Sigmoid colon (tissue), 7 donors: ENCODE results near the gene PRKG1. TPM values are rescaled to one million over a fixed set of nuclear protein-coding genes. Genes with fewer than 3 reads are reported as not detected.

Source experiments
- DNase-seq: peaks from one replicate; pipeline ENCODE4 v3.0.0-alpha.2; 2019
- H3K27ac ChIP-seq, 4 donors: fragments of 200-600 bp; sonication (generic); one replicate each; pipeline ENCODE4 v1.5.1; 2016 to 2019; ENCODE audit warnings: mild to moderate bottlenecking in 1 of 4
- H3K27me3 ChIP-seq, 3 donors: fragments of 200-600 bp; sonication (generic); one replicate each; pipeline ENCODE4 v1.5.1; 2019; ENCODE audit warnings: mild to moderate bottlenecking in 1 of 3
- H3K36me3 ChIP-seq, 4 donors: fragments of 200-600 bp; sonication (generic); one replicate each; pipeline ENCODE4 v1.5.1; 2016 to 2019
- H3K4me1 ChIP-seq, 4 donors: fragments of 200-600 bp; sonication (generic); one replicate each; pipeline ENCODE4 v1.5.1; 2017 to 2019
- H3K4me3 ChIP-seq, 4 donors: fragments of 200-600 bp; sonication (generic); one replicate each; pipeline ENCODE4 v1.5.1; 2017 to 2019; ENCODE audit warnings: mild to moderate bottlenecking in 2 of 4, moderate library complexity in 1 of 4
- H3K9me3 ChIP-seq, 4 donors: fragments of 200-600 bp in 3 of 4; sonication (generic) in 3 of 4; one replicate each; pipeline versions ENCODE4 v1.5.1 to v1.6.1; 2013 to 2019
- CTCF ChIP-seq, 4 experiments: fragments of 450-650 bp in 3 of 4; fragments of 200-600 bp in 1 of 4; IDR thresholded peaks; one replicate each; pipeline ENCODE4 v1.5.1; 2016 to 2019; ENCODE audit warnings: antibody characterized with exemption in 4 of 4, mild to moderate bottlenecking in 3 of 4, moderate library complexity in 2 of 4
- EP300 ChIP-seq, 4 donors: sonication (generic); formaldehyde crosslinking; IDR thresholded peaks; one replicate each; pipeline ENCODE4 v1.6.1; 2017; ENCODE audit warnings: antibody characterized with exemption in 4 of 4
- POLR2A ChIP-seq, 2 donors: fragments of 450-650 bp; IDR thresholded peaks; one replicate each; pipeline ENCODE4 v1.6.1; 2016; ENCODE audit warnings: antibody characterized with exemption in 2 of 2, mild to moderate bottlenecking in 2 of 2, moderate library complexity in 2 of 2
- POLR2AphosphoS5 ChIP-seq, 4 donors: sonication (generic); formaldehyde crosslinking; IDR thresholded peaks; one replicate each; pipeline ENCODE4 v1.6.1; 2017; ENCODE audit warnings: antibody characterized with exemption in 4 of 4
- WGBS, 2 donors: extraction: QIAGEN DNeasy Blood & Tissue Kit; methylation state at CpG; one replicate each; pipeline ENCODE4 v1.1.7; 2013; 5-methylcytosine and 5-hydroxymethylcytosine counted together
- intact Hi-C: fragments of 100-400 bp; cut with DNase I; formaldehyde crosslinking; loops from one replicate; pipeline ENCODE4 v1.15.1; 2023
- polyA plus RNA-seq, 3 donors: library from polyadenylated mRNA; stranded (reverse); fragments of 200-250 nt; gene quantifications; one replicate each; pipeline ENCODE4 v1.2.3, GENCODE V29; 2013
- total RNA-seq, 4 donors: library from RNA; depleted of rRNA; stranded (reverse); fragments of >200 nt; gene quantifications; one replicate each; pipeline ENCODE4 v1.1.0, GENCODE V29; 2016
- donor health status: healthy with polysubstance abuse.
- donor health status: Bipolar disorder and iron deficiency.
- donor health status: healthy.

Gene PRKG1
- total and polyA plus RNA-seq, 7 donors: 3.7 to 92.9 (median 60.2) TPM

GRCh38 chr10:52280051-52280450, 1205.8 kb downstream of the PRKG1 start:
- intact Hi-C loops: no loop called here
- H3K27ac ChIP-seq: no peak overlapping the region
- DNase-seq: no peak
- H3K4me1 ChIP-seq: peaks cover 0 to 9% (median 3%) of the 10 kb centered on the region in 4 donors
- no peaks in the 10 kb centered on the region for H3K9me3 ChIP-seq
- peaks cover 0 to 16% (median under 1%) of the 10 kb centered on the region in 4 donors for H3K36me3 ChIP-seq
- 84 to 85% methylated on average over 1 of the region's 1 CpG for WGBS, 2 donors
- no peak overlapping the region for H3K4me3 ChIP-seq
- TF ChIP-seq POLR2AphosphoS5 (IDR thresholded peaks at IDR 0.05): no peak
- TF ChIP-seq EP300 (IDR thresholded peaks at IDR 0.05): no peak
- TF ChIP-seq CTCF (IDR thresholded peaks at IDR 0.05): no peak
- TF ChIP-seq POLR2A (IDR thresholded peaks at IDR 0.05): no peak
- H3K27me3 ChIP-seq: no peaks in the 10 kb centered on the region

GRCh38 chr10:52283174-52283573, 1208.9 kb downstream of the PRKG1 start:
- intact Hi-C loops: no loop called here

GRCh38 chr10:52284416-52285013, 1210.2 kb downstream of the PRKG1 start:
- TF ChIP-seq POLR2AphosphoS5 (IDR thresholded peaks at IDR 0.05) (no peak), EP300 (IDR thresholded peaks at IDR 0.05) (no peak), POLR2A (IDR thresholded peaks at IDR 0.05) (no peak), CTCF (IDR thresholded peaks at IDR 0.05) (no peak)
- WGBS, 2 donors: 82 to 91% methylated on average over 2 of the region's 2 CpGs
- Histone ChIP-seq H3K36me3 (peaks cover 0 to 30% (median 2%) of the 10 kb centered on the region in 4 donors), H3K27ac (no peak overlapping the region), H3K9me3 (no peaks in the 10 kb centered on the region), H3K27me3 (no peaks in the 10 kb centered on the region), H3K4me1 (peaks cover 0 to 9% (median 3%) of the 10 kb centered on the region in 4 donors), H3K4me3 (no peak overlapping the region)
- DNase-seq: no peak
- intact Hi-C loops: no loop called here

More at GRCh38 chr10:52283174-52283573, 1208.9 kb downstream of the PRKG1 start:
- 83 to 94% methylated on average over 2 of the region's 2 CpGs for WGBS, 2 donors
- Histone ChIP-seq H3K4me1 (peaks cover 0 to 9% (median 3%) of the 10 kb centered on the region in 4 donors), H3K9me3 (no peaks in the 10 kb centered on the region), H3K27ac (no peak overlapping the region), H3K36me3 (peaks cover 0 to 19% (median 2%) of the 10 kb centered on the region in 4 donors), H3K27me3 (no peaks in the 10 kb centered on the region), H3K4me3 (no peak overlapping the region)
- no peak for DNase-seq
- TF ChIP-seq POLR2A (IDR thresholded peaks at IDR 0.05) (no peak), EP300 (IDR thresholded peaks at IDR 0.05) (no peak), CTCF (IDR thresholded peaks at IDR 0.05) (no peak), POLR2AphosphoS5 (IDR thresholded peaks at IDR 0.05) (no peak)

GRCh38 chr10:52287866-52288265, 1213.6 kb downstream of the PRKG1 start:
- Histone ChIP-seq H3K27me3 (no peaks in the 10 kb centered on the region), H3K27ac (no peak overlapping the region), H3K4me1 (no peaks in the 10 kb centered on the region), H3K36me3 (peaks cover 0 to 21% (median 2%) of the 10 kb centered on the region in 4 donors), H3K9me3 (no peaks in the 10 kb centered on the region), H3K4me3 (no peak overlapping the region)
- WGBS, 2 donors: 25 to 63% methylated on average over 1 of the region's 1 CpG
- TF ChIP-seq CTCF (IDR thresholded peaks at IDR 0.05) (no peak), POLR2AphosphoS5 (IDR thresholded peaks at IDR 0.05) (no peak), POLR2A (IDR thresholded peaks at IDR 0.05) (no peak), EP300 (IDR thresholded peaks at IDR 0.05) (no peak)
- no peak for DNase-seq
- intact Hi-C loops: no loop called here

- H3K36me3 ChIP-seq: peaks cover 0 to 4% (median 0%) of the 10 kb centered on the region in 4 donors
- no peaks in the 10 kb centered on the region for H3K9me3 ChIP-seq
- no peak overlapping the region for H3K27ac ChIP-seq
- DNase-seq: no peak
- no peaks in the 10 kb centered on the region for H3K4me1 ChIP-seq
- 72 to 85% methylated on average over 4 of the region's 4 CpGs for WGBS, 2 donors
- H3K27me3 ChIP-seq: no peaks in the 10 kb centered on the region
- intact Hi-C loops: no loop called here
- no peak overlapping the region for H3K4me3 ChIP-seq
- no peak for TF ChIP-seq EP300 (IDR thresholded peaks at IDR 0.05)
- no peak for TF ChIP-seq POLR2AphosphoS5 (IDR thresholded peaks at IDR 0.05)
- no peak for TF ChIP-seq CTCF (IDR thresholded peaks at IDR 0.05)
- no peak for TF ChIP-seq POLR2A (IDR thresholded peaks at IDR 0.05)
Observed at GRCh38 chr10:52297747-52298146, 1223.5 kb downstream of the PRKG1 start.
